NCI-H748 treated with DMSO at 0.1 percent for 48 hours (cell line): ENCODE data around the gene NDUFS8.

ENCODE experiments used
- DNase-seq: peaks from one replicate; lab custom pipeline; 2025; lab: John Stamatoyannopoulos, UW

Gene NDUFS8

DNA sequence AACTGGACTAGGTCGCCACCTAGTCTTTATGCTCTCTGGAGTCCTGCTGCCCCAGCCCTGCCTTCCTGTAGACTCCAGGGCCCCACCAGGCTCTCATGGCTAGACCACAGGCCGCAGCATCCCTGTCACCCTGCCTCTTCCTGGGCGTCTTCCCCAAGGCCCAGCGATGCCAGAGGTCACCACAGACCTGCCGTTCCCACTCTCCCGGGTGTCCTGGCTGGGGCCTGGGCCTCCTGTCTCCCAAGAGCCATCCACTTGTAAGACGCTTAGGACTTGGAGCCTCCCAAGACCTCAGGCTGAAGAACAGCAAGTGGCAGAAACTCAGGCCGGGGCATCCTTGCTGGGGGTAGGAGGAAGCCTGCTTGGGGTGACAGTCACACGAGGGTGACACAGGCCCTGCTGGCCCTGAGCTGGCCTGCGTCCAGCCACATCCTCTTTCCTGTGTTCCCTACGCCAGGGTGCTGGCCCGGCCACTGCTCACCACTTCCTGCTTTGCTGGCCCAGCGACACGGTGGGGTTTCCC, 6.3 kb downstream of the NDUFS8 start:
- DNase-seq: no peak

DNA sequence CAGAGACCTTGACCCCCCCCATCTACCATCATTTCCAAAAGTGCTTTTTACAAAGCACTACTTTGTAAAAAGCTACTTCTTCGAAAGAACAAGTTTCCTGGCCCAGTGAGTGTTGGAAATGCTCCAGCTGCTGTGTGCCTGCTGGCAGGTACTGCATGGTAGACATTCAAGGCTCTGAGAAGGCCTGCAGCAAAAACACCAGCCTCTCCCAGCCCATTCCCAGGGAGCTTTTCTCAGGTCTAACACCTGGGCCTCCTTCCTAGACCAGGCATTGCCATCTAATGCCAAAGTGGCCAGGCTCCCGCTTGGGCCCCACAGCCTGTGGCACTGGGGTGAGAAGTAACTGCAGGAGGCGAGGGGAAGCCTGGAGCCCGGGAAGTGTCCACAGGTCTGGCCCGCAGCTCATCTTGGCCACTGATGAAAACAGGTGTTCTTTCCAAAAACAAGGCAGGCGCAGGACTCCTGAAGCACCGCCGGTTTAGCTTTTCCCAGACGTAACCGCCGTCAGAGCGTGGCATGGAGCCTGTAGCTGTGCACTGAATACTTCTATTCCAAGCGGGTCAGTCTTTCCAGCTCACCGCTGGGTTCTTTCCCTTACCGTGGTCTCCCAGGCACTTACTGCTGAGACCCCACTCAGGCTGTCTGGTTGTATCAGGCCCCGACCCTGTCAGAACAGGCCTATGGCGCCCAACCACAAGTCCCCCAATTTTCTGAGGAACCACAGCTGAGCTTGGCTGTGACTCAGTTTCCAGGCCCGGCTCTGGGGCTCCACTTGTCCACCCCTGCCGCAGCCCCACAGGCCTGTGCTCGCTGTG, 7.1 kb downstream of the NDUFS8 start:
- no peak for DNase-seq

- DNase-seq: no peak
These were observed 7.8 kb downstream of the NDUFS8 start for GRCh38 chr11:68038226-68038717.

DNA sequence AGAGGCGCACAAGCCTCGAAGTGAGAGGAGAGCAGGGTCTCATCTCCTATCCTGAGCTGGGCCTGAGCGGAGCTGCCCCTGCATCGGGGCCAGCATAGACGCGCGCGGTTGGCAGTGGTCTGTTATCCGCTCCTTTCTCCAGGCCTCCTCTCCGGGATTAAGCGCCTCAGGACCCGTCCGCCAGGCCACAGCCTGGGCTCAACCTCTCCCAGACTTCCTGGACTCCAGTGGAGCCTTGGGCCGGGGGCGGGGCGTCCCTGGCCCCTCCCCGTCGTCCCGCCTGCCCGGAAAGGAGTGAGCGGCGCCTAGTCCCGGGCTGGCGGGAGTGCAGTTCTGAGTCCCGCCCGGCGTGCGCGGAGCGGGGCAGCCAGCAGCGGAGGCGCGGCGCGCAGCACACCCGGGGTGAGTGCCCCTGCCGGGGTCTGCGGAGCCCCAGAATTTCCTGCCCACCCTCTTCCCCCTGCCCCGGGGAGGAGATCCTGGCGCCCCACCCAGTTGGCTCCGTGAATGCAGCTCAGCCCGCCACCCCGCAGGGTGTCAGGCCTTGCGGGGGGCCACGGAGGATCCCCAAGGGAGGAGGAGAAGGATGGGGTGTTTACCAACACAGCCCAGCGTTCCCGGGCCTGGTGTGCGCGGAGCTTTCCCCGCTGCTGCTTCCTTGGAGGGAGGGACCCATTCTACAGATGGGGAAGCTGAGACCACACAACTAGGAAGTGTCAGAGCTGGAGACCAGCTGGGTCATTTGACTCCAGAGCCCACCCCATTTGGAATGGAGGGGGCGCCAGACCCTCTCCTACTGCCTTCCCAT, 8.4 kb downstream of the NDUFS8 start, which contains the start of gene TCIRG1:
TSS of gene TCIRG1 (plus strand) at position 308 of the 808 bp plus-strand sequence. CDS start 2,247 bp downstream, outside the sequence.
- no peak for DNase-seq

GRCh38 chr11:68039526-68040086, 9.1 kb downstream of the NDUFS8 start:
- no peak for DNase-seq

- DNase-seq: no peak
These were observed 9.8 kb downstream of the NDUFS8 start for GRCh38 chr11:68040101-68040956.

- DNase-seq: no peak
These were observed 10.6 kb downstream of the NDUFS8 start for GRCh38 chr11:68040957-68041591.

DNA sequence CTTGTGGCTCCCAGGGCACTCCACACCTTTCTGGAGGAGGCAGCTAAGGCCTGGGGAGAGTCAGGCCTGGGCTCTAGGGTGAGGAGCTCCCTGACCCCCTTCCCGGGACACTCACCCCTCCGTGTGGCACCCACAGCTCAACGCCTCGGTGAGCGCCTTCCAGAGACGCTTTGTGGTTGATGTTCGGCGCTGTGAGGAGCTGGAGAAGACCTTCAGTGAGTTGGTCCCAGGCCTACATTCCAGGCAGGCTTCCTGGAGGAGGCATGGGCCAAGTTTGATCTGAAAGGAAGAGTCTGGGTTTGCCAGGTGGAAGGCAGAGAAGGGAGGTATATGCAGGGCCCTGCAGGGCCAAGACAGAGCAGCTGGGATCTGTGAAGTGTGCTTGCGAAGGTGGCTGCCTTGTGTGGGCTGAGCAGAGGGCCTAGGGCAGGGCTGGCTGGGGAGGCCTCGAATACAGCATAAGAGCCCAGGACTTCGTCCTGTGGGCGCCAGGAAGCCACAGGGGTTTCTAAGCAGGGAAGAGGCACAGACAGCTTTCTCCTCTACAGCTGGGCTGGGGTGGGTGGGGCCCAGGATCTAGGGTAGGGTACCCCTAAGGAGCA, 11.2 kb downstream of the NDUFS8 start:
- DNase-seq: no peak

DNA sequence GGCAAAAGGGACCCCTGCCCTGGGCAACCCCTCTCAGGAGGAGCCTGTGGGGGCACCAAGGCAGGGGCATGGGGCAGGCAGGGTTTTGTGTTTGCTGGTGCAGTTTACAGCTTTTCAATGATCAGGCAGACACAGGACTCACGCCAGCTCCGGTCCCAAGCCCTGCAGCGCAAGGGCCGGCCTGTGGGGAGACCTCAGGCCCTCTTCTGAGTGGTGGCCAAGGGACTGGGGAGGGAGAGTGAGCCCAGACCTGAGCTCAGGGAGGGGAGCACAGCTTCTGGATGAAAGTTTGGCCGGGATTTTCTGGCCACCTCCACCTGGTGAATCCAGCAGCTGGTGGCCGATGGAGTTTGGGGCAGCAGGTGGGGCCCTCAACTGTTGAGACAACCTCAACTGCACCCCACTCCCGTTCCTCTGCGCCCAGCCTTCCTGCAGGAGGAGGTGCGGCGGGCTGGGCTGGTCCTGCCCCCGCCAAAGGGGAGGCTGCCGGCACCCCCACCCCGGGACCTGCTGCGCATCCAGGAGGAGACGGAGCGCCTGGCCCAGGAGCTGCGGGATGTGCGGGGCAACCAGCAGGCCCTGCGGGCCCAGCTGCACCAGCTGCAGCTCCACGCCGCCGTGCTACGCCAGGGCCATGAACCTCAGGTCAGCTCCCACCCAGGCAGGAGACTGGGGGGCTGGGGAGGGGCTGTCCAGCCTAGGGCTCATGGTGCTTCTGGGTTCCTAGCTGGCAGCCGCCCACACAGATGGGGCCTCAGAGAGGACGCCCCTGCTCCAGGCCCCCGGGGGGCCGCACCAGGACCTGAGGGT, 11.9 kb downstream of the NDUFS8 start:
- DNase-seq: no peak

GRCh38 chr11:68043029-68043348, 12.5 kb downstream of the NDUFS8 start:
- no peak for DNase-seq

DNA sequence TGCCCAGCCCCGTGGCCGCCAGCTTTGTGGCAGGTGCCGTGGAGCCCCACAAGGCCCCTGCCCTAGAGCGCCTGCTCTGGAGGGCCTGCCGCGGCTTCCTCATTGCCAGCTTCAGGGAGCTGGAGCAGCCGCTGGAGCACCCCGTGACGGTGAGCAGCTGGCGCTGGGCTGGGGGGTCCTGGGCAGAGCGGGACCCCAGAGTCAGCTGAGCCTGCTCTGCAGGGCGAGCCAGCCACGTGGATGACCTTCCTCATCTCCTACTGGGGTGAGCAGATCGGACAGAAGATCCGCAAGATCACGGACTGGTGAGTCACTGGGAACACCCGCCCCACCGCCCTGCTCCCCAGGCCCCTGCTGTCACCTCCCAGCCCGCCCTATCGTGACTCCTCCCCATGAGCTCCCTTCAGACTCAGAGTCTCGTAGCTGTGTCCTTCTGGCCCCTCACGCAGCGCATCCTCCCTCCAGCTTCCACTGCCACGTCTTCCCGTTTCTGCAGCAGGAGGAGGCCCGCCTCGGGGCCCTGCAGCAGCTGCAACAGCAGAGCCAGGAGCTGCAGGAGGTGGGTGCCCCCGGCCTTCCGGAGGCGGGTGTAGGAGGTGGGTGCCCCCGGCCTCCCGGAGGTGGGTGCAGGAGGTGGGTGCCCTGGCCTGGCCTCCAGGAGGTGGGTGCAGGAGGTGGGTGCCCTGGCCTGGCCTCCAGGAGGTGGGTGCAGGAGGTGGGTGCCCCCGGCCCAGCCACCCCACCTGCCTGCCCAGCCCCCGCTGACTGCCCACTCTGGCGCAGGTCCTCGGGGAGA, 13.1 kb downstream of the NDUFS8 start:
- no peak for DNase-seq

GRCh38 chr11:68044145-68044813, 13.8 kb downstream of the NDUFS8 start:
- DNase-seq: no peak

GRCh38 chr11:68044898-68045351, 14.4 kb downstream of the NDUFS8 start:
- no peak for DNase-seq

GRCh38 chr11:68047437-68048290, 17.2 kb downstream of the NDUFS8 start:
- DNase-seq: no peak

GRCh38 chr11:68048681-68049508, 18.4 kb downstream of the NDUFS8 start:
- no peak for DNase-seq
